Neural crest cell (in vitro differentiated cells): ENCODE results near the gene WDR35. TPM values are rescaled to one million over a fixed set of nuclear protein-coding genes. Genes with fewer than 3 reads are reported as not detected.

Experiments used
- DNase-seq: peaks from one replicate; pipeline ENCODE4 v3.0.0; 2021; ENCODE audit warnings: low read depth, mixed read lengths, low spot score
- H3K27ac Mint-ChIP-seq: one replicate; pipeline ENCODE4 v1.8.0; 2021; ENCODE audit warnings: mild to moderate bottlenecking, mixed read lengths; ENCODE audit not compliant: unreplicated experiment
- H3K27me3 Mint-ChIP-seq: 2 replicates; pipeline ENCODE4 v1.8.0; 2021; ENCODE audit warnings: low read depth, mild to moderate bottlenecking, mixed read lengths
- H3K36me3 Mint-ChIP-seq: 2 replicates; pipeline ENCODE4 v1.8.0; 2021; ENCODE audit warnings: low read depth, mild to moderate bottlenecking, mixed read lengths
- H3K4me1 Mint-ChIP-seq: 2 replicates; pipeline ENCODE4 v1.8.0; 2021; ENCODE audit warnings: mixed read lengths
- H3K4me3 Mint-ChIP-seq: one replicate; pipeline ENCODE4 v1.8.0; 2021; ENCODE audit warnings: mild to moderate bottlenecking, mixed read lengths
- H3K9me3 Mint-ChIP-seq: 2 replicates; pipeline ENCODE4 v1.8.0; 2021; ENCODE audit warnings: mixed read lengths
- CTCF ChIP-seq: fragments of 200-600 bp; sonication (generic); conservative IDR thresholded peaks from 2 replicates; pipeline ENCODE4 v1.5.0; 2021; ENCODE audit warnings: antibody characterized with exemption, mild to moderate bottlenecking
- total RNA-seq: library from RNA; stranded (reverse); gene quantifications from 2 replicates; pipeline ENCODE4 v1.2.1, GENCODE V29; 2021

Gene WDR35
- total RNA-seq, 1 donor from 2014 or later = 19.4 TPM

GRCh38 chr2:19949071-19949470 lies 40.8 kb downstream of the WDR35 start:
- DNase-seq = no peak
- TF ChIP-seq CTCF = no peak
- peaks cover 6% of the 10 kb centered on the region for H3K4me1 Mint-ChIP-seq
- no peak overlapping the region for H3K27ac Mint-ChIP-seq
- no peaks in the 10 kb centered on the region for H3K9me3 Mint-ChIP-seq
- H3K4me3 Mint-ChIP-seq = no peak overlapping the region
- peaks cover 4% of the 10 kb centered on the region for H3K36me3 Mint-ChIP-seq
- H3K27me3 Mint-ChIP-seq = no peaks in the 10 kb centered on the region

- Mint-ChIP-seq H3K27ac (no peak overlapping the region), H3K4me1 (peaks cover 8% of the 10 kb centered on the region), H3K4me3 (no peak overlapping the region), H3K36me3 (peaks cover 2% of the 10 kb centered on the region), H3K9me3 (no peaks in the 10 kb centered on the region), H3K27me3 (no peaks in the 10 kb centered on the region)
- no peak for DNase-seq
- TF ChIP-seq CTCF = no peak
These were observed 42.5 kb downstream of the WDR35 start for GRCh38 chr2:19947184-19947940.

GRCh38 chr2:19944205-19944845 lies 45.6 kb downstream of the WDR35 start:
- Mint-ChIP-seq H3K36me3 (peaks cover 5% of the 10 kb centered on the region), H3K4me3 (no peak overlapping the region), H3K9me3 (no peaks in the 10 kb centered on the region), H3K4me1 (peaks cover 8% of the 10 kb centered on the region), H3K27me3 (no peaks in the 10 kb centered on the region), H3K27ac (no peak overlapping the region)
- TF ChIP-seq CTCF = no peak
- no peak for DNase-seq

- Mint-ChIP-seq H3K27ac (no peak overlapping the region), H3K9me3 (no peaks in the 10 kb centered on the region), H3K36me3 (peaks cover 5% of the 10 kb centered on the region), H3K4me1 (peaks cover 8% of the 10 kb centered on the region), H3K4me3 (no peak overlapping the region), H3K27me3 (no peaks in the 10 kb centered on the region)
- TF ChIP-seq CTCF = no peak
- DNase-seq = no peak
These were observed 46.7 kb downstream of the WDR35 start for GRCh38 chr2:19943189-19943588.

- no peak for TF ChIP-seq CTCF
- Mint-ChIP-seq H3K9me3 (no peaks in the 10 kb centered on the region), H3K36me3 (peaks cover 5% of the 10 kb centered on the region), H3K4me1 (peaks cover 8% of the 10 kb centered on the region), H3K27me3 (no peaks in the 10 kb centered on the region), H3K27ac (no peak overlapping the region), H3K4me3 (no peak overlapping the region)
- no peak for DNase-seq
These were observed 47.7 kb downstream of the WDR35 start for GRCh38 chr2:19942199-19942598.
